HEK293 (cell line): ENCODE data around the gene CACNA1G.

ENCODE experiments used
- CTCF ChIA-PET: fragments of 350-600 bp; formaldehyde crosslinking; extraction: SDS; loops from one replicate; lab custom pipeline; 2021; ENCODE audit warnings: antibody characterized with exemption; lab: Yijun Ruan, JAX
- POLR2A ChIA-PET: fragments of 300-600 bp; formaldehyde crosslinking; extraction: SDS; loops from one replicate; lab custom pipeline; 2020; ENCODE audit warnings: antibody characterized with exemption, inconsistent platforms; lab: Yijun Ruan, JAX
- H3K27ac ChIP-seq: fragments of 200-500 bp; sonication (Bioruptor generic); 2 replicates; pipeline ENCODE4 v1.5.1; 2014; ENCODE audit warnings: low read depth, low read length, control low read depth, inconsistent platforms; ENCODE audit errors: extremely low read depth
- H3K36me3 ChIP-seq, 2 experiments: fragments of 200-500 bp in 1 of 2; sonication (Bioruptor generic) in 1 of 2; 1 replicate in 1 of 2; 2 replicates in 1 of 2; pipeline ENCODE4 v1.5.1; 2014 to 2017; ENCODE audit warnings: inconsistent platforms in 2 of 2, low read length in 2 of 2; ENCODE audit not compliant: control insufficient read depth in 2 of 2, insufficient read depth in 1 of 2
- H3K4me1 ChIP-seq: fragments of 200-500 bp; sonication (Bioruptor generic); 2 replicates; pipeline ENCODE4 v1.5.1; 2014; ENCODE audit warnings: mild to moderate bottlenecking, low read length, inconsistent platforms; ENCODE audit not compliant: control insufficient read depth, insufficient read depth
- H3K4me3 ChIP-seq: 2 replicates; pipeline ENCODE4 v1.5.1; 2011; ENCODE audit warnings: low read depth, mild to moderate bottlenecking, control low read depth, low read length, moderate library complexity
- H3K9me3 ChIP-seq: fragments of 200-500 bp; sonication (Bioruptor generic); 2 replicates; pipeline ENCODE4 v1.5.1; 2014; ENCODE audit warnings: low read depth, low read length, inconsistent platforms; ENCODE audit not compliant: control insufficient read depth, insufficient read depth
- KLF1 ChIP-seq: fragments of 450-650 bp; formaldehyde crosslinking; IDR thresholded peaks from 2 replicates; pipeline ENCODE4 v1.5.1; 2016; ENCODE audit warnings: missing biosample characterization, missing genetic modification characterization
- KLF9 ChIP-seq: fragments of 450-650 bp; formaldehyde crosslinking; IDR thresholded peaks from 2 replicates; pipeline ENCODE4 v1.5.1; 2016; ENCODE audit warnings: missing biosample characterization, missing genetic modification characterization, low read depth
- SALL2 ChIP-seq: fragments of 450-650 bp; formaldehyde crosslinking; IDR thresholded peaks from 2 replicates; pipeline ENCODE4 v1.5.0; 2017; ENCODE audit warnings: missing biosample characterization, mild to moderate bottlenecking, missing genetic modification characterization, borderline replicate concordance
- ZBTB17 ChIP-seq: fragments of 450-650 bp; formaldehyde crosslinking; IDR thresholded peaks from 2 replicates; pipeline ENCODE4 v1.5.1; 2016; ENCODE audit warnings: missing biosample characterization, missing genetic modification characterization
- ZBTB48 ChIP-seq: fragments of 450-650 bp; formaldehyde crosslinking; IDR thresholded peaks from 2 replicates; pipeline ENCODE4 v1.5.1; 2016; ENCODE audit warnings: missing biosample characterization, missing genetic modification characterization
- ZNF10 ChIP-seq: fragments of 450-650 bp; formaldehyde crosslinking; IDR thresholded peaks from 2 replicates; pipeline ENCODE4 v1.5.1; 2017; ENCODE audit warnings: missing biosample characterization, missing genetic modification characterization
- ZNF132 ChIP-seq: fragments of 450-650 bp; formaldehyde crosslinking; IDR thresholded peaks from 2 replicates; pipeline ENCODE4 v1.5.1; 2017; ENCODE audit warnings: missing biosample characterization, missing genetic modification characterization, borderline replicate concordance
- ZNF24 ChIP-seq: fragments of 450-650 bp; formaldehyde crosslinking; IDR thresholded peaks from 2 replicates; pipeline ENCODE4 v1.5.1; 2016; ENCODE audit warnings: missing biosample characterization, missing genetic modification characterization
- ZNF311 ChIP-seq: fragments of 450-650 bp; formaldehyde crosslinking; IDR thresholded peaks from 2 replicates; pipeline ENCODE4 v1.5.1; 2017; ENCODE audit warnings: missing biosample characterization, missing genetic modification characterization, borderline replicate concordance
- ZNF350 ChIP-seq: fragments of 450-650 bp; formaldehyde crosslinking; IDR thresholded peaks from 2 replicates; pipeline ENCODE4 v1.5.0; 2017; ENCODE audit warnings: missing biosample characterization, mild to moderate bottlenecking, missing genetic modification characterization
- ZNF37A ChIP-seq: fragments of 450-650 bp; IDR thresholded peaks from 2 replicates; pipeline ENCODE4 v1.5.1; 2018; ENCODE audit warnings: missing biosample characterization, missing genetic modification characterization
- ZNF394 ChIP-seq: fragments of 450-650 bp; formaldehyde crosslinking; IDR thresholded peaks from 2 replicates; pipeline ENCODE4 v1.5.1; 2016; ENCODE audit warnings: missing biosample characterization, missing genetic modification characterization, mild to moderate bottlenecking, moderate library complexity, borderline replicate concordance
- ZNF433 ChIP-seq: fragments of 450-650 bp; formaldehyde crosslinking; IDR thresholded peaks from 2 replicates; pipeline ENCODE4 v1.5.1; 2016; ENCODE audit warnings: missing biosample characterization, missing genetic modification characterization, low read depth
- ZNF677 ChIP-seq: fragments of 450-650 bp; IDR thresholded peaks from 2 replicates; pipeline ENCODE4 v1.5.0; 2018; ENCODE audit warnings: missing biosample characterization, mild to moderate bottlenecking, missing genetic modification characterization, moderate library complexity
- ZNF776 ChIP-seq: fragments of 450-650 bp; formaldehyde crosslinking; IDR thresholded peaks from 2 replicates; pipeline ENCODE4 v1.5.0; 2017; ENCODE audit warnings: missing biosample characterization, missing genetic modification characterization, borderline replicate concordance
- ZNF830 ChIP-seq: fragments of 450-650 bp; IDR thresholded peaks from 2 replicates; pipeline ENCODE4 v1.5.0; 2018; ENCODE audit warnings: missing biosample characterization, missing genetic modification characterization, low read depth, mild to moderate bottlenecking, moderate library complexity
- ZNF837 ChIP-seq: fragments of 450-650 bp; formaldehyde crosslinking; IDR thresholded peaks from 2 replicates; pipeline ENCODE4 v1.5.1; 2016; ENCODE audit warnings: missing biosample characterization, missing genetic modification characterization
- TF ChIP-seq, protein P1 (sequence below): fragments of 450-650 bp; formaldehyde crosslinking; IDR thresholded peaks from 2 replicates; pipeline ENCODE4 v1.5.1; 2016; ENCODE audit warnings: missing biosample characterization, missing genetic modification characterization
- TF ChIP-seq, protein P2 (sequence below): fragments of 450-650 bp; formaldehyde crosslinking; IDR thresholded peaks from 2 replicates; pipeline ENCODE4 v1.5.1; 2017; ENCODE audit warnings: missing biosample characterization, missing genetic modification characterization
- TF ChIP-seq, protein P3 (sequence below): fragments of 450-650 bp; formaldehyde crosslinking; IDR thresholded peaks from 2 replicates; pipeline ENCODE4 v1.5.1; 2016; ENCODE audit warnings: missing biosample characterization, missing genetic modification characterization, borderline replicate concordance

Gene CACNA1G

DNA sequence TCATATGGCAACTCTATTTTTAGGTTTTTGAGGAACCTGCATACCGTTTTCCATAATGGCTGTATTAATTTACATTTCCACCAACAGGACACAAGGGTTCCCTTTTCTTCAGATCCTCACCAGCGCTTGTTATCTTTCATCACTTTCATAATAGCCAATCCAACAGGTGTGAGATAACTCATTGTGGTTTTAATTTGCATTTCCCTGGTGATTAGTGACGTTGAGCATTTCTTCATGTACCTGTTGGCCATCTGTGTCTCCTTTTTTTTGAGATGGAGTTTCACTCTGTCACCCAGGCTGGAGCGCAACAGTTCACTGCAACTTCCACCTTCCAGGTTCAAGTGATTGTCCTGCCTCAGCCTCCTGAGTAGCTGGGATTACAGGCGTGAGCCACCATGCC, 38.0 kb downstream of the CACNA1G start (continued):
- TF ChIP-seq KLF9 = no peak

DNA sequence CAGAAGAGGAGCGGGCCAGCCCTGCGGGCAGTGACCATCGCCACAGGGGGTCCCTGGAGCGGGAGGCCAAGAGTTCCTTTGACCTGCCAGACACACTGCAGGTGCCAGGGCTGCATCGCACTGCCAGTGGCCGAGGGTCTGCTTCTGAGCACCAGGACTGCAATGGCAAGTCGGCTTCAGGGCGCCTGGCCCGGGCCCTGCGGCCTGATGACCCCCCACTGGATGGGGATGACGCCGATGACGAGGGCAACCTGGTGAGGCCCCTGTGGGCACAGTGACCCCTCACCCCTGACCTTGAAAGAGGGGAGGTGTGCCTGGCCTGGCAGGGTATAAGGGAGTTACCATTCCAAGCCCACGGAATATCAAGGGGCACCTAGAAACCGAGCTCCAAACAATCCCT, 39.1 kb downstream of the CACNA1G start:
- no peak overlapping the region for H3K27ac ChIP-seq
- ChIA-PET CTCF (interaction anchor here (0.9 to 1.0 kb wide), 2 partner anchors 49 to 117 kb away, joined by 3 to 5 read pairs; no protein-coding TSS in a partner anchor), POLR2A (interaction anchor here (0.5 kb wide), 1 partner anchor 13 kb away, joined by 3 read pairs; no protein-coding TSS in a partner anchor)
- TF ChIP-seq ZNF10 (tag by site-specific recombination) = no peak
- TF ChIP-seq SALL2 (tag by site-specific recombination) = no peak
- no peak for TF ChIP-seq ZBTB17 (tag by site-specific recombination)
- no peak for TF ChIP-seq ZNF311 (tag by site-specific recombination)
- no peaks in the 10 kb centered on the region for H3K36me3 ChIP-seq
- no peak overlapping the region for H3K4me3 ChIP-seq
- H3K4me1 ChIP-seq = no peaks in the 10 kb centered on the region
- H3K9me3 ChIP-seq = no peaks in the 10 kb centered on the region

DNA sequence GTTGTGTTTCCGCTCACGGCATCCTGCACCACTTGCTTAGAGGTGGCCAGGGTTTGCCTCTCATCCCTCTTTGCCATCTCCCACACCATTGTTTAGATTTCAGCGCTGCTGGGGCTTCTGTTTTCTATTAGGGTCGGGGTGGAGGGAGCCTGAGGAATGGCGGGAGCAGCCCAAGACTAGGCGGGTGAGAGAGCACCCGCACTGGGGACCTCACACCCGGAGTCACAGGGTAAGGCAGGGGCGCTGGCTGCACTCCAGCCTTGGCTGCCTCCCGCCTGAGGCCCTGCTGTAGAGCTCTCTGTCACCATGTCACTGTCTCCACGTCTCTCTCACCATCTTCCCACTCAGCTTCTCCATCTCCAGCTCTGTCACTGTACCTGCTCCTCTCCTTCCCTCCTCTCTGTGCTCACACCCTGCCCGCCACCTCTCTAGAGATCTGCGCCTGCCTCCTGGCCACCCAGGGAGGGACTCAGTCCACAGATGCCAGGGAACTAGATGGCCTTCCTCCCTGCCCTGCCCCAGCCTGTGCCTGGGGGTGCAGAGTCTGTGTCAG, 41.4 kb downstream of the CACNA1G start:
- Histone ChIP-seq H3K36me3 (no peaks in the 10 kb centered on the region), H3K4me3 (no peak overlapping the region), H3K27ac (no peak overlapping the region), H3K4me1 (no peaks in the 10 kb centered on the region), H3K9me3 (no peaks in the 10 kb centered on the region)
- ChIA-PET POLR2A (no interaction called here), CTCF (interaction anchor here (1.2 kb wide), 1 partner anchor 25 kb away, joined by 3 read pairs; no protein-coding TSS in a partner anchor)
- TF ChIP-seq ZBTB17 (tag by site-specific recombination) = 0 out of 2 replicates have a peak, but pooled peaks have one; percentile 15
- no peak for TF ChIP-seq ZNF677 (tag by site-specific recombination)
- TF ChIP-seq ZBTB48 (tag by site-specific recombination) = no peak
- TF ChIP-seq ZNF132 (tag by site-specific recombination) = no peak
- TF ChIP-seq, protein P1, sequence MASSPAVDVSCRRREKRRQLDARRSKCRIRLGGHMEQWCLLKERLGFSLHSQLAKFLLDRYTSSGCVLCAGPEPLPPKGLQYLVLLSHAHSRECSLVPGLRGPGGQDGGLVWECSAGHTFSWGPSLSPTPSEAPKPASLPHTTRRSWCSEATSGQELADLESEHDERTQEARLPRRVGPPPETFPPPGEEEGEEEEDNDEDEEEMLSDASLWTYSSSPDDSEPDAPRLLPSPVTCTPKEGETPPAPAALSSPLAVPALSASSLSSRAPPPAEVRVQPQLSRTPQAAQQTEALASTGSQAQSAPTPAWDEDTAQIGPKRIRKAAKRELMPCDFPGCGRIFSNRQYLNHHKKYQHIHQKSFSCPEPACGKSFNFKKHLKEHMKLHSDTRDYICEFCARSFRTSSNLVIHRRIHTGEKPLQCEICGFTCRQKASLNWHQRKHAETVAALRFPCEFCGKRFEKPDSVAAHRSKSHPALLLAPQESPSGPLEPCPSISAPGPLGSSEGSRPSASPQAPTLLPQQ (tag by site-specific recombination) = no peak
- no peak for TF ChIP-seq KLF1 (tag by site-specific recombination)
- no peak for TF ChIP-seq ZNF37A
- no peak for TF ChIP-seq ZNF776 (tag by site-specific recombination)
- peak; percentile 48; the same call in 1 of the 2 replicates for TF ChIP-seq ZNF394 (tag by site-specific recombination)

DNA sequence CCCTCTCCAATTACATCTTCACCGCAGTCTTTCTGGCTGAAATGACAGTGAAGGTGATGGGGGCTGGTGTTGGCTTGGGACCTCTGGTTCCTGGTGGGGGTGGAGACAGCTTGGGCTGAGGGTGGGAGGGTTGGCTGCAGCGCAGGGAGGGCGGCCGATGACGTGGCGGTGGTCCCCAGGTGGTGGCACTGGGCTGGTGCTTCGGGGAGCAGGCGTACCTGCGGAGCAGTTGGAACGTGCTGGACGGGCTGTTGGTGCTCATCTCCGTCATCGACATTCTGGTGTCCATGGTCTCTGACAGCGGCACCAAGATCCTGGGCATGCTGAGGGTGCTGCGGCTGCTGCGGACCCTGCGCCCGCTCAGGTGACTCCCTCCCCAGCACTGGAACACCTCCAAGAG, 42.3 kb downstream of the CACNA1G start:
- Histone ChIP-seq H3K36me3 (no peaks in the 10 kb centered on the region), H3K4me1 (no peaks in the 10 kb centered on the region), H3K9me3 (no peaks in the 10 kb centered on the region), H3K4me3 (no peak overlapping the region), H3K27ac (no peak overlapping the region)
- POLR2A ChIA-PET = no interaction called here
- CTCF ChIA-PET = no interaction called here
- TF ChIP-seq KLF1 (tag by site-specific recombination) = 0 out of 2 replicates have a peak, but pooled peaks have one; percentile 1
- no peak for TF ChIP-seq ZNF837 (tag by site-specific recombination)

DNA sequence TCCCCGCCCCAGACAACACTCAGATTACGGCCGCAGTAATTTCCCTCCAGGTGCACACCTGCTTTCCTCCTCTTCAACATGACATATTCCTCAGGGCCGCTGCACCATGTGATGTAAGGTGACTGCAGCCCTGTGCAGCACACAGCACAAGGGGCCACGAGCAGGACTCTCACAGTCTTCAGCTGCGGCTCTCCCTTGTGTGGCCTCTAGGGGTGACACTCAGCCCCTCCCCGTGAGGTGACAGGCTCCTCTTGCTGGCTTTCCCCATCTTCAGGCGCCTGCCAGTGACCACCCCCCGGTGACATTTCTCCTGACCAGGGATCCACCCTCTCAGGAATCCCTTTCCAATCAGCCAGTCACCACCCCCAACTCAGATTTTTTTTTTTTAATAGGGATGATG, 42.8 kb downstream of the CACNA1G start:
- CTCF ChIA-PET = interaction anchor here (0.7 kb wide), 1 partner anchor 17 kb away, joined by 3 read pairs; no protein-coding TSS in a partner anchor
- Histone ChIP-seq H3K27ac (no peak overlapping the region), H3K4me1 (no peaks in the 10 kb centered on the region), H3K36me3 (no peaks in the 10 kb centered on the region), H3K4me3 (no peak overlapping the region), H3K9me3 (no peaks in the 10 kb centered on the region)
- POLR2A ChIA-PET = no interaction called here
- TF ChIP-seq, protein P2, sequence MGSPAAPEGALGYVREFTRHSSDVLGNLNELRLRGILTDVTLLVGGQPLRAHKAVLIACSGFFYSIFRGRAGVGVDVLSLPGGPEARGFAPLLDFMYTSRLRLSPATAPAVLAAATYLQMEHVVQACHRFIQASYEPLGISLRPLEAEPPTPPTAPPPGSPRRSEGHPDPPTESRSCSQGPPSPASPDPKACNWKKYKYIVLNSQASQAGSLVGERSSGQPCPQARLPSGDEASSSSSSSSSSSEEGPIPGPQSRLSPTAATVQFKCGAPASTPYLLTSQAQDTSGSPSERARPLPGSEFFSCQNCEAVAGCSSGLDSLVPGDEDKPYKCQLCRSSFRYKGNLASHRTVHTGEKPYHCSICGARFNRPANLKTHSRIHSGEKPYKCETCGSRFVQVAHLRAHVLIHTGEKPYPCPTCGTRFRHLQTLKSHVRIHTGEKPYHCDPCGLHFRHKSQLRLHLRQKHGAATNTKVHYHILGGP (tag by site-specific recombination) = no peak
- TF ChIP-seq ZNF830 (tag by site-specific recombination) = no peak
- no peak for TF ChIP-seq ZNF350 (tag by site-specific recombination)
- TF ChIP-seq, protein P3, sequence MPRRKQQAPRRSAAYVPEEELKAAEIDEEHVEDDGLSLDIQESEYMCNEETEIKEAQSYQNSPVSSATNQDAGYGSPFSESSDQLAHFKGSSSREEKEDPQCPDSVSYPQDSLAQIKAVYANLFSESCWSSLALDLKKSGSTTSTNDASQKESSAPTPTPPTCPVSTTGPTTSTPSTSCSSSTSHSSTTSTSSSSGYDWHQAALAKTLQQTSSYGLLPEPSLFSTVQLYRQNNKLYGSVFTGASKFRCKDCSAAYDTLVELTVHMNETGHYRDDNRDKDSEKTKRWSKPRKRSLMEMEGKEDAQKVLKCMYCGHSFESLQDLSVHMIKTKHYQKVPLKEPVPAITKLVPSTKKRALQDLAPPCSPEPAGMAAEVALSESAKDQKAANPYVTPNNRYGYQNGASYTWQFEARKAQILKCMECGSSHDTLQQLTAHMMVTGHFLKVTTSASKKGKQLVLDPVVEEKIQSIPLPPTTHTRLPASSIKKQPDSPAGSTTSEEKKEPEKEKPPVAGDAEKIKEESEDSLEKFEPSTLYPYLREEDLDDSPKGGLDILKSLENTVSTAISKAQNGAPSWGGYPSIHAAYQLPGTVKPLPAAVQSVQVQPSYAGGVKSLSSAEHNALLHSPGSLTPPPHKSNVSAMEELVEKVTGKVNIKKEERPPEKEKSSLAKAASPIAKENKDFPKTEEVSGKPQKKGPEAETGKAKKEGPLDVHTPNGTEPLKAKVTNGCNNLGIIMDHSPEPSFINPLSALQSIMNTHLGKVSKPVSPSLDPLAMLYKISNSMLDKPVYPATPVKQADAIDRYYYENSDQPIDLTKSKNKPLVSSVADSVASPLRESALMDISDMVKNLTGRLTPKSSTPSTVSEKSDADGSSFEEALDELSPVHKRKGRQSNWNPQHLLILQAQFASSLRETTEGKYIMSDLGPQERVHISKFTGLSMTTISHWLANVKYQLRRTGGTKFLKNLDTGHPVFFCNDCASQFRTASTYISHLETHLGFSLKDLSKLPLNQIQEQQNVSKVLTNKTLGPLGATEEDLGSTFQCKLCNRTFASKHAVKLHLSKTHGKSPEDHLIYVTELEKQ = no peak
- TF ChIP-seq ZNF433 (tag by site-specific recombination) = no peak
- no peak for TF ChIP-seq ZNF24
